Fibroblast of lung (primary cell): ENCODE measurements around the gene PIGN. TPM values are rescaled to one million over a fixed set of nuclear protein-coding genes. Genes with fewer than 3 reads are reported as not detected.

Experiments
- DNase-seq, 2 donors: peaks; one replicate each; pipeline versions ENCODE4 v3.0.0 to v3.0.0-alpha.2; 2010; ENCODE audit warnings: low read depth in 2 of 2
- H2AFZ ChIP-seq: 2 replicates; pipeline ENCODE4 v1.5.1; 2012; ENCODE audit warnings: low read length, control low read depth, inconsistent platforms
- H3K27ac ChIP-seq: 2 replicates; pipeline ENCODE4 v1.5.1; 2011; ENCODE audit warnings: low read length, control low read depth; ENCODE audit not compliant: insufficient read depth
- H3K27me3 ChIP-seq: 2 replicates; pipeline ENCODE4 v1.5.1; 2011; ENCODE audit warnings: mild to moderate bottlenecking, low read length; ENCODE audit not compliant: control insufficient read depth, insufficient read depth
- H3K36me3 ChIP-seq: 2 replicates; pipeline ENCODE4 v1.5.1; 2011; ENCODE audit warnings: low read length; ENCODE audit not compliant: control insufficient read depth, insufficient read depth
- H3K4me1 ChIP-seq: 2 replicates; pipeline ENCODE4 v1.5.1; 2011; ENCODE audit warnings: low read length; ENCODE audit not compliant: control insufficient read depth, insufficient read depth; ENCODE audit errors: extremely low read depth
- H3K4me2 ChIP-seq: 2 replicates; pipeline ENCODE4 v1.5.1; 2011; ENCODE audit warnings: low read length, control low read depth; ENCODE audit not compliant: insufficient read depth; ENCODE audit errors: extremely low read depth
- H3K4me3 ChIP-seq, 4 experiments: fragments of 200-600 bp in 1 of 4; sonication (generic) in 1 of 4; replicated peaks in 1 of 4; 2 replicates each; pipeline ENCODE4 v1.5.1; 2011 to 2016; ENCODE audit warnings: low read length in 4 of 4, low read depth in 3 of 4, mild to moderate bottlenecking in 3 of 4, control low read depth in 2 of 4, inconsistent platforms in 1 of 4, mixed read lengths in 1 of 4; ENCODE audit not compliant: insufficient read depth in 1 of 4; ENCODE audit errors: control extremely low read depth in 1 of 4
- H3K79me2 ChIP-seq: 2 replicates; pipeline ENCODE4 v1.5.1; 2012; ENCODE audit warnings: mild to moderate bottlenecking, low read length, inconsistent platforms; ENCODE audit not compliant: control insufficient read depth, insufficient read depth
- H3K9ac ChIP-seq: 2 replicates; pipeline ENCODE4 v1.5.1; 2011; ENCODE audit warnings: mild to moderate bottlenecking, low read length, control low read depth; ENCODE audit not compliant: insufficient read depth
- H3K9me3 ChIP-seq: 2 replicates; pipeline ENCODE4 v1.5.1; 2012; ENCODE audit warnings: low read depth, low read length; ENCODE audit not compliant: control insufficient read depth, insufficient read depth
- H4K20me1 ChIP-seq: 2 replicates; pipeline ENCODE4 v1.5.1; 2011; ENCODE audit warnings: low read length; ENCODE audit not compliant: control insufficient read depth, insufficient read depth; ENCODE audit errors: extremely low read depth
- CTCF ChIP-seq, 2 donors: IDR thresholded peaks in 1 of 2; conservative IDR thresholded peaks in 1 of 2; 1 replicate in 1 of 2; 2 replicates in 1 of 2; pipeline ENCODE4 v1.5.1; 2011 to 2012; ENCODE audit warnings: low read length in 2 of 2, control low read depth in 1 of 2, inconsistent platforms in 1 of 2, low read depth in 1 of 2, mild to moderate bottlenecking in 1 of 2
- EZH2 ChIP-seq: IDR thresholded peaks from 2 replicates; pipeline ENCODE4 v1.5.1; 2012; ENCODE audit warnings: low read length, control low read depth, mild to moderate bottlenecking; ENCODE audit errors: missing control alignments
- polyA plus RNA-seq, 2 donors: library from polyadenylated mRNA; depleted of rRNA in 1 of 2; stranded (reverse) in 1 of 2; unstranded in 1 of 2; fragments of >200 nt; gene quantifications; 2 replicates each; pipeline ENCODE4 v1.2.1, GENCODE V29; 2011 to 2012; ENCODE audit warnings: missing spikeins in 1 of 2
- total RNA-seq: library from RNA; depleted of rRNA; stranded (reverse); fragments of >200 nt; gene quantifications from 2 replicates; pipeline ENCODE4 v1.2.1, GENCODE V29; 2014

The PIGN gene
- total and polyA plus RNA-seq, 2 donors (not counting 1 experiment from before 2014, with no cell fraction given), result 31.7 to 39.8 TPM

- Histone ChIP-seq H3K4me3 (no peak overlapping the region), H3K27ac (no peak overlapping the region), H2AFZ (no peak overlapping the region), H3K27me3 (no peaks in the 10 kb centered on the region), H3K9me3 (no peaks in the 10 kb centered on the region), H3K79me2 (no peaks in the 10 kb centered on the region), H3K4me2 (no peak overlapping the region), H4K20me1 (no peaks in the 10 kb centered on the region), H3K4me1 (no peaks in the 10 kb centered on the region), H3K9ac (no peak overlapping the region), H3K36me3 (no peaks in the 10 kb centered on the region)
- DNase-seq, result no peak
- TF ChIP-seq EZH2 (no peak), CTCF (conservative IDR thresholded peaks at IDR 0.05 in 1 of 2, IDR thresholded peaks at IDR 0.05 in 1 of 2; ENCODE audit: low read depth in 1 of 2, low read length in 2 of 2) (no peak)
Measured at GRCh38 chr18:62157843-62158242, 29.0 kb downstream of the PIGN start.

GRCh38 chr18:62152844-62153243 lies 34.0 kb downstream of the PIGN start:
- no peak for TF ChIP-seq EZH2
- TF ChIP-seq CTCF (conservative IDR thresholded peaks at IDR 0.05 in 1 of 2, IDR thresholded peaks at IDR 0.05 in 1 of 2; ENCODE audit: low read depth in 1 of 2, low read length in 2 of 2), result no peak
- Histone ChIP-seq H3K36me3 (no peaks in the 10 kb centered on the region), H3K9ac (no peak overlapping the region), H4K20me1 (no peaks in the 10 kb centered on the region), H2AFZ (no peak overlapping the region), H3K4me3 (no peak overlapping the region), H3K4me1 (no peaks in the 10 kb centered on the region), H3K27me3 (no peaks in the 10 kb centered on the region), H3K79me2 (no peaks in the 10 kb centered on the region), H3K27ac (no peak overlapping the region), H3K4me2 (no peak overlapping the region), H3K9me3 (no peaks in the 10 kb centered on the region)
- no peak for DNase-seq

GRCh38 chr18:62151068-62151771 lies 35.6 kb downstream of the PIGN start:
- Histone ChIP-seq H3K79me2 (no peaks in the 10 kb centered on the region), H3K4me3 (no peak overlapping the region), H3K4me1 (no peaks in the 10 kb centered on the region), H4K20me1 (no peaks in the 10 kb centered on the region), H3K27ac (no peak overlapping the region), H3K9ac (no peak overlapping the region), H3K27me3 (no peaks in the 10 kb centered on the region), H3K36me3 (no peaks in the 10 kb centered on the region), H3K4me2 (no peak overlapping the region), H2AFZ (no peak overlapping the region), H3K9me3 (no peaks in the 10 kb centered on the region)
- TF ChIP-seq EZH2 (no peak), CTCF (conservative IDR thresholded peaks at IDR 0.05 in 1 of 2, IDR thresholded peaks at IDR 0.05 in 1 of 2; ENCODE audit: low read depth in 1 of 2, low read length in 2 of 2) (no peak)
- DNase-seq, result no peak
